ENCODE results near the gene CC2D2A. TPM values are rescaled to one million over a fixed set of nuclear protein-coding genes. Genes with fewer than 3 reads are reported as not detected.

CC2D2A gene
- total and polyA plus RNA-seq, 4 donors, result 9.2 to 63.7 (median 24.8) TPM

GRCh38 chr4:15444879-15445547, 24.7 kb upstream of the CC2D2A start:
- no peak for TF ChIP-seq CTCF (IDR thresholded peaks at IDR 0.05; ENCODE audit: control extremely low read depth, extremely low read depth)
- no peaks in the 10 kb centered on the region for H3K27me3 ChIP-seq (ENCODE audit: control insufficient read depth in 3 of 3, insufficient read depth in 3 of 3, low read length in 2 of 3)
- peaks cover 0 to 2% (median 0%) of the 10 kb centered on the region in 5 donors for H3K4me1 ChIP-seq (ENCODE audit: control insufficient read depth in 5 of 5, insufficient read depth in 5 of 5, low read length in 5 of 5)
- no peak overlapping the region for H3K4me3 ChIP-seq
- WGBS, 2 donors, result 46 to 55% methylated on average over 4 of the region's 4 CpGs
- no peaks in the 10 kb centered on the region for H3K36me3 ChIP-seq (ENCODE audit: control insufficient read depth in 4 of 4, insufficient read depth in 4 of 4, low read length in 4 of 4)
- ATAC-seq (ENCODE audit: insufficient read depth, low FRiP score), result no peak
- no peak overlapping the region for H3K9ac ChIP-seq (ENCODE audit: insufficient read depth in 1 of 2, low read length in 2 of 2)
- DNase-seq, result no peak
- no peak overlapping the region for H3K27ac ChIP-seq (ENCODE audit: low read depth in 1 of 2, low read length in 1 of 2)
- H3K9me3 ChIP-seq (ENCODE audit: control insufficient read depth in 4 of 4, insufficient read depth in 3 of 4, low read length in 3 of 4), result no peaks in the 10 kb centered on the region

GRCh38 chr4:15451181-15451865, 18.4 kb upstream of the CC2D2A start:
- peaks cover 0 to 14% (median 8%) of the 10 kb centered on the region in 5 donors for H3K4me1 ChIP-seq (ENCODE audit: control insufficient read depth in 5 of 5, insufficient read depth in 5 of 5, low read length in 5 of 5)
- 5 to 15% methylated on average over 1 of the region's 1 CpG for WGBS, 2 donors
- H3K27ac ChIP-seq (ENCODE audit: low read depth in 1 of 2, low read length in 1 of 2), result peak overlapping the region in 1 of 2 donors; percentile 68
- TF ChIP-seq CTCF (IDR thresholded peaks at IDR 0.05; ENCODE audit: control extremely low read depth, extremely low read depth), result no peak
- H3K9ac ChIP-seq (ENCODE audit: insufficient read depth in 1 of 2, low read length in 2 of 2), result no peak overlapping the region
- H3K4me3 ChIP-seq, result no peak overlapping the region
- DNase-seq, result peak in 2 of 3 donors; percentile 11 to 53
- no peaks in the 10 kb centered on the region for H3K36me3 ChIP-seq (ENCODE audit: control insufficient read depth in 4 of 4, insufficient read depth in 4 of 4, low read length in 4 of 4)
- peak; percentile 43 for ATAC-seq (ENCODE audit: insufficient read depth, low FRiP score)
- H3K27me3 ChIP-seq (ENCODE audit: control insufficient read depth in 3 of 3, insufficient read depth in 3 of 3, low read length in 2 of 3), result no peaks in the 10 kb centered on the region
- no peaks in the 10 kb centered on the region for H3K9me3 ChIP-seq (ENCODE audit: control insufficient read depth in 4 of 4, insufficient read depth in 3 of 4, low read length in 3 of 4)

- H3K4me1 ChIP-seq (ENCODE audit: control insufficient read depth in 5 of 5, insufficient read depth in 5 of 5, low read length in 5 of 5), result peaks cover 0 to 17% (median 8%) of the 10 kb centered on the region in 5 donors
- ATAC-seq (ENCODE audit: insufficient read depth, low FRiP score), result peak; percentile 42
- H3K36me3 ChIP-seq (ENCODE audit: control insufficient read depth in 4 of 4, insufficient read depth in 4 of 4, low read length in 4 of 4), result no peaks in the 10 kb centered on the region
- peak in 2 of 3 donors; percentile 12 to 40 for DNase-seq
- no peak overlapping the region for H3K9ac ChIP-seq (ENCODE audit: insufficient read depth in 1 of 2, low read length in 2 of 2)
- peak overlapping the region; percentile 9 to 60 for H3K27ac ChIP-seq (ENCODE audit: low read depth in 1 of 2, low read length in 1 of 2)
- H3K9me3 ChIP-seq (ENCODE audit: control insufficient read depth in 4 of 4, insufficient read depth in 3 of 4, low read length in 3 of 4), result no peaks in the 10 kb centered on the region
- H3K27me3 ChIP-seq (ENCODE audit: control insufficient read depth in 3 of 3, insufficient read depth in 3 of 3, low read length in 2 of 3), result no peaks in the 10 kb centered on the region
- 50 to 64% methylated on average over 4 of the region's 4 CpGs for WGBS, 2 donors
- no peak for TF ChIP-seq CTCF (IDR thresholded peaks at IDR 0.05; ENCODE audit: control extremely low read depth, extremely low read depth)
- H3K4me3 ChIP-seq, result no peak overlapping the region
Measured at GRCh38 chr4:15451866-15452765, 17.6 kb upstream of the CC2D2A start.

Measured in lung (tissue), 12 donors.